ENCODE results near the gene CLDN4.

Gene CLDN4

DNA sequence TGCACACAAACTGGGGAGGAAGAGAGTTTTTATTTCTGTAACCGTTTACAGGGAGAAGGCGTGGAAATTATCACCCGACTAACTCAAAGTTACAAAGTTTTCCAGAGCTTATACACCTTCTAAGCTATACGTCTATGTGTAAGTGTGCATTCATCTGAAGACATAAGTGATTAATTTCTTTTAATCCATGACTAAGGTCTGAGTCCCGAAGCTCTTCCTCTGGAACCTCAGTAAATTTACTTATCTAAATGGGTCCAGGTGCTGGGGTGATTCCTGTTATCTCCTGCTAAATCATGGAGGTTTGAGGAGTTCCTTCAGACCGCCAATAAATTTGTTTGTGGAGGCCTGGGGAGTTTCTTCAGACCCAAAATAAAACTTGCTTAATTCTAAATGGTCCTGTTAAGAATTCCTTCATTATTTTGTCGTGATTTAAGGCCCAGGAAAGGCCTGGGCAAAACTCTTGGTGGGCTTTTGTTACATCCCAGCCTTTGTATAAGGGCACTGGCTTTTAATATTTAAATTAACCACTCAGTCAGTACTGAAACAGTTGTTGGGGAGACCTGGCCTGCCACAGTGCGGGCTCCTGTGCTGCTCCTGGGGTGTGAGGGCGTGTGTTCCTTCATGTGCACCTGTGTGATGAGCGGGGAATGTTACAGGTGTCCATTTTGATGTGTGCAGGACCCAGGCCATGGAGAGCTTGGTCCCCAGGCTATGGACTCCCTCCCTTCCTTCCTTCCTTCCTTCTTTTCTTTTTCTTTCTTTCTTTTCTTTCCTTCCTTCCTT, 17.3 kb downstream of the CLDN4 start:
- no peaks in the 10 kb centered on the region for H3K9me3 Mint-ChIP-seq
- H3K4me1 Mint-ChIP-seq, result peaks cover 21% of the 10 kb centered on the region
- H3K27me3 Mint-ChIP-seq, result no peaks in the 10 kb centered on the region
- H3K27ac Mint-ChIP-seq, result no peak overlapping the region
- H3K36me3 Mint-ChIP-seq, result no peaks in the 10 kb centered on the region
- H3K4me3 Mint-ChIP-seq, result no peak overlapping the region

DNA sequence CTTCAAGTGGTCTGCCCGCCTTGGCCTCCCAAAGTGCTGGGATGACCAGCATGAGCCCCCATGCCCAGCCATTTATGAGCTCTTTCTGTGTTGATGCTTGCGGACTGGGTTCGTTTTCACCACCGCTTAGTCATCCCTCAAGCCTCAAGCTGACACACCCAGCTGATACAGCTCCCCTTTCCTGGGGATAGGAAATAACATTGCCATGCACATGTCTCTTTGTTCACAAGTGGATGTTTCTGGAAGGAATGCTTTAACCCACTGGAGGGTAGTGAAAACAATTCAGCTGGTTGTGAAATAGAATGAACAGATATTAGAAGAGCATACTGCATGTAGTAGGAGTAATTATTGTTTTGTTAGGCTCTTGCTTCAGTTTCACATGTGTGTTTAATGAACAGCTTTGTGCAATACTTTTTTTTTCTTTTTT, 20.0 kb downstream of the CLDN4 start:
- no peaks in the 10 kb centered on the region for H3K36me3 Mint-ChIP-seq
- H3K9me3 Mint-ChIP-seq, result no peaks in the 10 kb centered on the region
- H3K27ac Mint-ChIP-seq, result no peak overlapping the region
- H3K4me1 Mint-ChIP-seq, result peaks cover 14% of the 10 kb centered on the region
- H3K4me3 Mint-ChIP-seq, result no peak overlapping the region
- peaks cover 4% of the 10 kb centered on the region for H3K27me3 Mint-ChIP-seq

DNA sequence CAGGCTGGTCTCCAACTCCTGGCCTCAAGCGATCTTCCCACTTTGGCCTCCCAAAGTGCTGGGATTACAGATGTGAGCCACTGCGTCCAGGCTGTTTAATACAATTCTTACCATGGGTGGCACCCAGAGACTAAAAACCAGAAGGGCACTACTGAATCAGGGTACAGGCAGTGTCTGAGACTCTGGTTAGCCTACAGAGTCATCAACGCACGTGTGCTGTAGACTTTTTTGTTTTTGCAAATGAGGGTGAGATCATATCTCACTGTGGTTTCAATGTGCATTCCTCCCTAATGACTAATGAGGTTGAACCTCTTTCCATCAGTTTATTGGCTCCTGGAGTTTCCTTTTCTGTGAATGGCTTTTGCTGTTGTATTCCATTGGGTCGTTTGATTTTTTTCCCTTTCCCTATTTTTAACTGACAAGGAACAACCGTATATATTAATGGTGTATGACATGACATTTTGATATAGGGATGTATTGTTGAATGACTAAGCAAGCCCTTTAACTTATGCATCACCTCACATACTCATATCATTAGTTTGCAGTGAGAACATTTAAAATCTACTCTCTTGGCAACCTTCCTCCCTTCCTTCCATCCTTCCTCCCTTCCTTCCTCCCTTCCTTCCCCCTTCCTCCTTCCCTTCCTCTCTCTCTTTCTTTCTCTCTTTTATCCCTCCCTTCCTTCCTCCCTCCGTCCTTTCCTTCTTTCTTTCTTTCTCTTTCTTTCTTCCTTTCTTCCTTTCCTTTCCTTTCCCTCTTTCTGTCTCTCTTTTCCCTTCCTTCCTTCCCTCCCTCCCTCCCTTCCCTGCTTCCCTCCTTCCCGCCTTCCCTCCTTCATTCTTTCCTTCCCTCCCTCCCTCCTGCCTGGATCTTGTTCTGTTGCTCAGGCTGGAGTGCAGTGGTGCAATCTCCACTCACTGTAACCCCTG, 20.9 kb downstream of the CLDN4 start:
- Mint-ChIP-seq H3K36me3 (no peaks in the 10 kb centered on the region), H3K27ac (peak overlapping the region; percentile 77), H3K4me3 (no peak overlapping the region), H3K27me3 (peaks cover 4% of the 10 kb centered on the region), H3K9me3 (no peaks in the 10 kb centered on the region), H3K4me1 (peaks cover 15% of the 10 kb centered on the region)

DNA sequence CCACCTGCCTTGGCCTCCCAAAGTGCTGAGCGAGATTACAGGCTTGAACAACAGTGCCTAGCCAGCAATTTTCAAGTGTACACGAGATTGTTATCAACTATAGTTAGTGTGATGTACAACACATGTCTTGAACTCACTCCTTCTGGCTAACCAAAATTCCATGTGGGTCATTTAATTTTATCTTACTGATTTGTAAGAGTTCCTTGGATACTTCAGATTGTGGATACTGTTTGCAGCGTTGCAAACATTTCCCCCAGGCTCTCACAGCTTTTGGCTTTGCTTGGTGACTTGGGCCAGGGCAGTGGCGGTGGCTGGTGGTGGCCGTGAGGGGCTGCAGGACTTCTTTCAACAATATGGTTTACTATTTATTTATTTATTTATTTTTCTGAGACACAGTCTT, 21.7 kb downstream of the CLDN4 start:
- Mint-ChIP-seq H3K27ac (no peak overlapping the region), H3K36me3 (no peaks in the 10 kb centered on the region), H3K9me3 (no peaks in the 10 kb centered on the region)

DNA sequence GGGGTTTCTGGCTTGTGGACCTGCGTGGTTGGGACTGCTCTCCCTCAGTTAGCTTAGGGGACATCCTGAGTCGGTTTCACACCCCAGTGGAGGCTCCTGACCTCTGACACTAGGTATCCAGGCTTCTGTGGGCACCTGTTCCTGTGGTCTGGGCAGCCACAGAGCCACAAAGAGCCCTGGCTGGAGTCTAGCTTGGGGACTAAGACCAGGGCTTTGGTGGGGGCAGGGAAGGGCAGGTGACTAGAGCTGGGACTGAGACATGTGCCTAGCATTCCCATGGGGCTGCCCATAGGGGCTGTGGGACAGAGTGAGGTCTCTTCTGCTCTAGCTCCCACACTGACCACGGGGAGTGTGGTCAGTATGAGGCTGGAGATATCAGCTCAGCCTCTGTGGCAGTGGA, 26.1 kb downstream of the CLDN4 start:
- no peak overlapping the region for H3K4me3 Mint-ChIP-seq
- H3K36me3 Mint-ChIP-seq, result no peaks in the 10 kb centered on the region
- H3K4me1 Mint-ChIP-seq, result peaks cover 6% of the 10 kb centered on the region
- H3K27me3 Mint-ChIP-seq, result peaks cover 7% of the 10 kb centered on the region
- H3K9me3 Mint-ChIP-seq, result no peaks in the 10 kb centered on the region
- H3K27ac Mint-ChIP-seq, result no peak overlapping the region

More for the DNA sequence above, 21.7 kb downstream of the CLDN4 start:
- Mint-ChIP-seq H3K4me3 (no peak overlapping the region), H3K27me3 (peaks cover 4% of the 10 kb centered on the region), H3K4me1 (peaks cover 15% of the 10 kb centered on the region)

DNA sequence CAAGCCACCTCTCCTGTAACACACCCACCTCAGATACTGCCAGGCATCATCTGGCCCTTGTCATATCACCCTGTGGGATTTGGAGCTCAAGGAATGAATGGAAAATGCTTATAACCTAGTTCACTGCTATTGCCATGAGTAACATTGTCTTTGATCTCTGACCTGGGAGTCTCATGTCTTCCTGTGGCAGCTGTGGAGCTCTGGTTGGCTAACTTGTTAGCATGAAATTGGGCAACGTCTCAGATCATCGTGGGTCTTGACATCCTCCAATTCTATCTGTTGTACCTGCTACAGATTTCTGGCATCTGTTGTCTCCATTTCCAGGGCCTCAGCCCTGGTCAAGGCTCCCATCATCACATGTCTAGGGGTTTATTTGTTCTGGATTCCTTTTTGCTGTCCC, 28.0 kb downstream of the CLDN4 start:
- no peaks in the 10 kb centered on the region for H3K9me3 Mint-ChIP-seq
- no peaks in the 10 kb centered on the region for H3K36me3 Mint-ChIP-seq
- peaks cover 3% of the 10 kb centered on the region for H3K4me1 Mint-ChIP-seq
- no peak overlapping the region for H3K27ac Mint-ChIP-seq
- no peak overlapping the region for H3K4me3 Mint-ChIP-seq
- peaks cover 5% of the 10 kb centered on the region for H3K27me3 Mint-ChIP-seq

DNA sequence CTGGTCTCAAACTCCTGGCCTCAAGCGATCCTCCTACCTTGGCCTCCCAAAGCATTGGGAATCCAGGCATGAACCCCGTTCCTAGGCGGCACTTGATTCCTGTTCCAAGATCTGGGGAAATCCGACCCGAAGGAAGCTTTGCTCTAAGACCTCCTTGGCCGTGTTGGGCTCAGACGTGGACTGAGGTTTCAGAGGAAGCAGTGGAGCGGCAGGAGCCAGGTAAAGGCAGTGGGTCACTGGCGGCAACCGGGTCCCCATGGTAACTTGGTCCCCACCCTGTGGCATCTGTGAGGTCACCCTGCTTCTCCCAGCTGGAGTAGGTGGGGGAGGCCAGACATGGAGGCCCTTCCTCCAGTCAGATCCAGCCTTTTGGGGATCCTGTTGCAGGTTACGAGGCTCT, 30.1 kb downstream of the CLDN4 start, which contains the start of gene TMEM270:
Gene TMEM270 (plus strand): TSS at position 301 of the 400 bp plus-strand sequence. CDS start 36 bp downstream, at position 337.
- Mint-ChIP-seq H3K36me3 (no peaks in the 10 kb centered on the region), H3K4me3 (no peak within 1 kb of the TSS), H3K4me1 (peaks cover under 1% of the 10 kb centered on the region), H3K27me3 (peaks cover 3% of the 10 kb centered on the region), H3K9me3 (no peaks in the 10 kb centered on the region), H3K27ac (no peak within 1 kb of the TSS)

DNA sequence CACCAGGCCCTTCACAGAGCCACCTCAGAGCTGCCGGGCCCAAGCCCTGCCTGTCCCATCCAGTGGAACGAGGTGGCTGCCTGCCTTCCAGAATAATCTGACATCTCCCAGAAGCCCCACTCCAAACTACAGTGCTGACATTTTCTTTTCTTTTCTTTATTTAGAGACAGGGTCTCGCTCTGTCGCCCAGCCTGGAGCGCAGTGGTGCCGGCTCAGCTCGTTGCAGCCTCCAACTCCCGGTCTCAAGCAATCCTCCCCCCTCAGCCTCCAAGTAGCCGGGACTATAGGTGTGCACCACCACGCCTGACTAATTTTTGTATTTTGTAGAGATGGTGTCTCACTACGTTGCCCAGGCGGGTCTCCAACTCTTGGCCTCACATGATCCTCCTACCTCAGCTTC, 30.5 kb downstream of the CLDN4 start:
- no peaks in the 10 kb centered on the region for H3K4me1 Mint-ChIP-seq
- H3K27ac Mint-ChIP-seq, result no peak overlapping the region
- no peak overlapping the region for H3K4me3 Mint-ChIP-seq
- H3K36me3 Mint-ChIP-seq, result no peaks in the 10 kb centered on the region
- no peaks in the 10 kb centered on the region for H3K9me3 Mint-ChIP-seq
- H3K27me3 Mint-ChIP-seq, result peaks cover 3% of the 10 kb centered on the region

DNA sequence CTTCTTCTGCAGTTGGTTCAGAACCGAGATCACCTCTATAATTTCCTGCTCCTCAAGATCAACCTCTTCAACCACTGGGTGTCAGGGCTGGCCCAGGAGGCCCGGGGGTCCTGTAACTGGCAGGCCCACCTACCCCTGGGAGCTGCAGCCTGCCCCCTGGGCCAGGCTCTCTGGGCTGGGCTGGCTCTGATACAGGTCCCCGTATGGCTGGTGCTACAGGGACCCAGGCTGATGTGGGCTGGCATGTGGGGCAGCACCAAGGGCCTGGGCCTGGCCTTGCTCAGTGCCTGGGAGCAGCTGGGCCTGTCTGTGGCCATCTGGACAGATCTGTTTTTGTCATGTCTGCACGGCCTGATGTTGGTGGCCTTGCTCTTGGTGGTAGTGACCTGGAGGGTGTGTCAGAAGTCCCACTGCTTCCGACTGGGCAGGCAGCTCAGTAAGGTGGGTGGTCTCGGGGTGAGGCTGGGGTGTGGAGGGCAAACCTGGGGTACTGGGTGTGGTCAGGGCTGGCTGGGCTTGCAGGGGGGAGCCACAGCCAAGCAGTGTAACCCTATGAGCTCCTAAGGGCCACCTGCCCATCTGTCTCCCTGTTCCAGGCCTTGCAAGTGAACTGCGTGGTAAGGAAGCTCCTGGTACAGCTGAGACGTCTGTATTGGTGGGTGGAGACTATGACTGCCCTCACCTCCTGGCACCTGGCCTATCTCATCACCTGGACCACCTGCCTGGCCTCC, 34.4 kb downstream of the CLDN4 start:
- no peak overlapping the region for H3K4me3 Mint-ChIP-seq
- no peaks in the 10 kb centered on the region for H3K9me3 Mint-ChIP-seq
- no peaks in the 10 kb centered on the region for H3K36me3 Mint-ChIP-seq
- no peaks in the 10 kb centered on the region for H3K4me1 Mint-ChIP-seq
- H3K27me3 Mint-ChIP-seq, result no peaks in the 10 kb centered on the region
- H3K27ac Mint-ChIP-seq, result no peak overlapping the region

DNA sequence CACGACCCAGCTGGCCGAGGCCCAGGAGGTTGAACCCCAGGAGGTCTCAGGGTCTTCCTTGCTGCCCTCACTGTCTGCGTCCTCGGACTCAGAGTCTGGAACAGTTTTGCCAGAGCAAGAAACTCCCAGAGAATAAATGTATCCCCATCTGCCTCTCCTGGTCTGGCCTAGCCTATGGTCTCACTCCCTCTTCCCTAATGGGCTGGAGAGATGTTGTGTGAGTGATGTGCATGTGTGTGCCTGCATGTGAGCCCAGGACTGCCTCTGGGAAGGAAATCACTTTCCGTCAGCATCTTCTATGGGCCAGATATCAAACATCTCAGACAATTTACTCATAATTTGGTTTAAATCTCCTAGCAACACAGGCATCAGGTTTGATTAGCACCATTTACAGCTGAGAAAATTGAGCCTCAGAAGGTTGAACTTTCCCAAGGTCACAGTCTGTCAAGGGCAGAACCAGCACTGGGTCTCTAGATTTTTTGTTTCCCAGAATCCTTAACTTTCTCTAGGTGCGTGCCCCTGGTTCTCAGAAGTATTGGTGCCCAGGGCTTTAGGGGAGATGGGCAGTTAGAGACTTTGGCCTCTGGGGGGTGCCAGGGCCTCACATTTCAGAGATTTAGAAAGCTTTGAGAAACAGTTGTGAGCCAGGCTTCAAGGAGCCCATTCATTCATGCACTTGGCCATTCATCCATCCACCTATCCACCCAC, 35.1 kb downstream of the CLDN4 start:
- no peak overlapping the region for H3K4me3 Mint-ChIP-seq

DNA sequence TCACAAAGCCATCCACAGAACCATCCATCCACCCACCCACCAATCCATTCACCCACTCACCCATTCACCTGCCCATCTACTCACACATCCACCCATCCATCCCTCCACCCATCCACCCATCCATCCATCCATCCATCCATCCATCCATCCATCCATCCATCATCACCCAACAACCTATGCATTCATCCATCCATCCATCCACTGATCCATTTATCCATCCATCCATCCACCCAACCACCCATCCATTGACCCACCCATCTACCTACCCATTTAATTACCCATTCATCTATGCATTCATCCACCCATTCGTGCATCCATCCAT, 35.6 kb downstream of the CLDN4 start:
- no peaks in the 10 kb centered on the region for H3K9me3 Mint-ChIP-seq
- H3K4me3 Mint-ChIP-seq, result no peak overlapping the region
- no peaks in the 10 kb centered on the region for H3K4me1 Mint-ChIP-seq
- no peaks in the 10 kb centered on the region for H3K36me3 Mint-ChIP-seq
- no peak overlapping the region for H3K27ac Mint-ChIP-seq
- no peaks in the 10 kb centered on the region for H3K27me3 Mint-ChIP-seq

More for the DNA sequence above, 35.1 kb downstream of the CLDN4 start:
- Mint-ChIP-seq H3K4me1 (no peaks in the 10 kb centered on the region), H3K9me3 (no peaks in the 10 kb centered on the region), H3K27ac (no peak overlapping the region), H3K36me3 (no peaks in the 10 kb centered on the region), H3K27me3 (no peaks in the 10 kb centered on the region)

DNA sequence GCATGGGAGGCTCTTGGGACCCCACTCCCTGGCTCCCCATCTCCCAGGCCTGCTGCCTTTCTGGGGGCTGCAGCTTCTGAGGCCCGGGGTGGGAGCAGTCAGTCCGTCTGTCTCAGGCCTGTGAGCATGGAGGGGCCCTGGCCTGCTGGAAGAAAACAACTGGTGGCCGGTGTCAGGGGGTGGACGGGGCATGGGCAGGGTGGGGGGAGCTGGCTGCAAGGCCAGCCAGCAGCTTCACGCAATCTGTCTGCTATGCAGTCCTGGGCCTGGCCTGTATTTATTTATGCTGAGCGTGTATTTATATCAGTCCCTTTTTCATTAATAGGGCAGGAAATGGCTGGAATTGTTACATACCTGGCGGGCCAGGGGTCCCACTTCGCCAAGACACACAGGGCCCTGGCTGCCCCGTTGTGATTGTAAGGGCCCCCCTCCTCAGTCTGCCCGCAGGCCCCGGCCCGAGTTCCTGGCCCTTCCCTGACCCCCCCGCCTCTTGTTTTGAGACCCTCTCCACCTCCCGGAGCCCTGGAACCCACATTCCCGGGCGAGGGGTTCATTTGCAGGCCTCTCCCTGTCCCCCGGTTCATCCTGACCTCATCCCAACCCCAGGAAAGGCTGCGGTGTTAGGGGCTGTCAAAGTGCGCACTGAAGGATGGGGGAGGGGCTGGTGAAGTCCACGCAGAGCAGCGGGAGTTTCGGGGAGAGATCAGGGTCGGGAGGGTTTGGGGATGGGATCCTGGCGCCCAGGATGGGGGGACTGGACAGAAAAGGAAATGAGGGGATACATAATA, 38.4 kb downstream of the CLDN4 start:
- Mint-ChIP-seq H3K9me3 (no peaks in the 10 kb centered on the region), H3K4me1 (no peaks in the 10 kb centered on the region), H3K4me3 (no peak overlapping the region), H3K27me3 (no peaks in the 10 kb centered on the region), H3K36me3 (no peaks in the 10 kb centered on the region), H3K27ac (no peak overlapping the region)

DNA sequence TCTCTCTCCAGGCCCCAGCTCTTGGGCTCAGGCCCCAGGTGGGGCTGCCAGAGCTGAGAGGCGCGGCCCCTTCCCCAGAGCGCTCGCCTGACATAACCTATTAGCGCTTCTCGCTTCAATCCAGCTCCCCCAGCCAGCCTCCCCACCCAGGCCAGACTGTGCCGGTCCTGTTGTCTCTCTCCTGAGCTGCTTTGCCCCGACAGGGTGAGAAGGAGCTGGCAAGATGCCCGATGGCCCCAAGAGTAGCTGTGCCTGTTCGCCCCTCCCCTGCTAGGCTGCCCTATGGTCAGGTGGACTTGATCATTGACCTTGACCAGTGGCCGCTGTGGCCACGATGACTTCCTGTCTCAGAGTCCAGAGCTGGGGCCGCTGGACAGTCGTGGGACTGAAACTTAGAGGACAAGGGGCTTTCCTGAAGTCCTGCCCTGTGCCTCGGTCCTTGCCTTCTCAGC, 39.3 kb downstream of the CLDN4 start:
- Mint-ChIP-seq H3K4me1 (no peaks in the 10 kb centered on the region), H3K9me3 (no peaks in the 10 kb centered on the region), H3K27me3 (no peaks in the 10 kb centered on the region)

DNA sequence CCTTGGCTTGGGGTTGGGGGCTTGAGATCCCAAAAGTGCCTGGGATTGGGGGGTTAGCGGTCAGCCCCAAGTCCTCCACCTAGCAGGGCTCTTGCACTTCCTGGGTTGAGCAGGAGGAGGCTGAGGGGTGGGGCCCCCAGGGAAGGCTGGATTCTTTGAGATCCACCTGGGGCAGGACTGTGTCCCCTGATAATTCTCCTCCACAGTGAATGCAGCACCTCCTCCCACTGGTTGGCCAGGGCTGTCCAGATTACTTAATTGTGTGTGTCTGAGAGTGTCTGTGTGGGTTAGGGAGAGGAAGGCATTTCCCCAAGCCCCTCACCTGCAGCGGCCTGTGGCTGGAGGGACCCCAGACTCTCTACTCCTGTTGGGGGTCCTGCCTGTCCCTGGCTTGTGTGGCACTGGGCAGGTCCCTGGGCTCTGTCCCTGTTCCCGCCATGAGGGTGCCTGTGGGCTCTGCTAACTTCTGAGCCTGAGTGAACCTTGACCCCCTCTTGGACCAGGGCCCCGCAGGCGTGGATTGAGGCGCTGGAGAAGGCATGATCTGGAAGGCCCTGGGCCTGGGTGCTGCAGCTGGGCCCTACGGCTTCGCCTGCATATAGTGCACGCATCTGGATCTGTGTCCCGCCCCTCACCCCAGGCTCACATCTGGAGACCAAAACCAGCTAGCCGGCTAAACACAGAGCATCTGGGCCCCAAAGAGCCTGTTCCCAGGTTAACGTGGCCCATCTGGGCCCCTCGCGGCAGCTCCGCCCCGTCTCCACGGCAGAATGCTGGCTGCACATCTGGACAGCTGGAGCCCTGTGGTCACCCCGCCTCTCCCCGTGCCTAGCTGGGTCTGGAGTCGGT, 40.6 kb downstream of the CLDN4 start:
- Mint-ChIP-seq H3K27me3 (no peaks in the 10 kb centered on the region), H3K9me3 (no peaks in the 10 kb centered on the region), H3K4me1 (no peaks in the 10 kb centered on the region), H3K36me3 (no peaks in the 10 kb centered on the region), H3K4me3 (no peak overlapping the region), H3K27ac (no peak overlapping the region)

More for the DNA sequence above, 39.3 kb downstream of the CLDN4 start:
- Mint-ChIP-seq H3K27ac (no peak overlapping the region), H3K4me3 (no peak overlapping the region), H3K36me3 (no peaks in the 10 kb centered on the region)
